Left lung (tissue), 10 donors: ENCODE results near the gene SH3GL1. TPM values are rescaled to one million over a fixed set of nuclear protein-coding genes. Genes with fewer than 3 reads are reported as not detected.
A peak's percentile ranks its signal among the peaks of the same experiment; 100 is the strongest.

ENCODE experiments used
- ATAC-seq: fragments of 200-7000 bp; cut with Tn5 transposase; one replicate; pipeline ENCODE4 v1.9.1; 2020; ENCODE audit warnings: moderate library complexity
- DNase-seq, 4 donors: peaks; one replicate each; pipeline ENCODE4 v3.0.0-alpha.2; 2013 to 2020
- H3K27ac ChIP-seq, 2 donors: fragments of 200-600 bp; sonication (generic) in 1 of 2; one replicate each; pipeline versions ENCODE4 v1.5.0 to v1.8.0; 2020 to 2021
- H3K27me3 ChIP-seq, 2 donors: fragments of 200-600 bp; sonication (generic) in 1 of 2; one replicate each; pipeline versions ENCODE4 v1.5.0 to v1.8.0; 2020 to 2021
- H3K36me3 ChIP-seq, 2 donors: fragments of 200-600 bp; sonication (generic) in 1 of 2; one replicate each; pipeline versions ENCODE4 v1.5.0 to v1.8.0; 2020 to 2021
- H3K4me1 ChIP-seq, 2 donors: fragments of 200-600 bp; one replicate each; pipeline ENCODE4 v1.8.0; 2021
- H3K4me3 ChIP-seq, 2 donors: fragments of 200-600 bp; sonication (generic) in 1 of 2; one replicate each; pipeline versions ENCODE4 v1.5.0 to v1.8.0; 2020 to 2021; ENCODE audit warnings: mild to moderate bottlenecking in 1 of 2
- H3K9me3 ChIP-seq, 2 donors: fragments of 200-600 bp; sonication (generic) in 1 of 2; one replicate each; pipeline versions ENCODE4 v1.5.0 to v1.8.0; 2020 to 2021
- CTCF ChIP-seq, 2 donors: fragments of 200-600 bp; sonication (generic) in 1 of 2; IDR thresholded peaks; one replicate each; pipeline versions ENCODE4 v1.5.0 to v1.8.0; 2021; ENCODE audit warnings: antibody characterized with exemption in 2 of 2
- intact Hi-C, 2 donors: fragments of 100-400 bp; cut with DNase I; formaldehyde crosslinking; loops; one replicate each; pipeline versions ENCODE4 v1.11.2 to v1.14.2; 2022
- polyA plus RNA-seq, 6 donors: library from polyadenylated mRNA; unstranded; fragments of 120-200 nt; gene quantifications; one replicate each; pipeline ENCODE4 v1.2.1, GENCODE V29; 2013; ENCODE audit not compliant: insufficient read length in 6 of 6
- total RNA-seq, 2 donors: library from RNA; stranded (reverse); fragmentation: NEBNext Ultra II Directional; extraction: Animal tissue kit (Norgen Biotek cat#: 25700); gene quantifications; one replicate each; pipeline ENCODE4 v1.2.1, GENCODE V29; 2021
- donor health status: DM: no; HTN: yes; CAD: no.
- donor health status: DM: no; HTN: no; CAD: no.

SH3GL1 gene
- total and polyA plus RNA-seq, 8 donors: 64.6 to 119 (median 84.4) TPM

GRCh38 chr19:4401769-4402170, 1.4 kb upstream of the SH3GL1 start:
- intact Hi-C loops: no loop called here
- no peak for TF ChIP-seq CTCF (IDR thresholded peaks at IDR 0.05)
- Histone ChIP-seq H3K27ac (peak overlapping the region; percentile 81 to 87), H3K36me3 (peaks cover 0 to 6% of the 10 kb centered on the region in 2 donors), H3K4me3 (peak overlapping the region; percentile 2 to 83), H3K4me1 (peaks cover 14 to 56% of the 10 kb centered on the region in 2 donors), H3K9me3 (no peaks in the 10 kb centered on the region), H3K27me3 (no peaks in the 10 kb centered on the region)
- ATAC-seq (no peak), DNase-seq (no peak)

GRCh38 chr19:4399812-4400134, 574 bp downstream of the SH3GL1 start:
- Histone ChIP-seq H3K27me3 (no peaks in the 10 kb centered on the region), H3K4me1 (peaks cover 14 to 71% of the 10 kb centered on the region in 2 donors), H3K9me3 (no peaks in the 10 kb centered on the region), H3K36me3 (peaks cover 0 to 25% of the 10 kb centered on the region in 2 donors), H3K4me3 (peak overlapping the region; percentile 97 to 98), H3K27ac (peak overlapping the region; percentile 93 to 99)
- TF ChIP-seq CTCF (IDR thresholded peaks at IDR 0.05): no peak
- intact Hi-C loops: no loop called here
- no peak for DNase-seq
- ATAC-seq: peak; percentile 38

GRCh38 chr19:4396949-4397783, 3.2 kb downstream of the SH3GL1 start:
- H3K4me1 ChIP-seq: peaks cover 18 to 84% of the 10 kb centered on the region in 2 donors
- DNase-seq: peak in 1 of 4 donors; percentile 48

GRCh38 chr19:4393947-4394590, 6.3 kb downstream of the SH3GL1 start:
- no peak for ATAC-seq
- Histone ChIP-seq H3K36me3 (peaks cover 0 to 41% of the 10 kb centered on the region in 2 donors), H3K4me3 (no peak overlapping the region), H3K9me3 (no peaks in the 10 kb centered on the region), H3K4me1 (peaks cover 44 to 94% of the 10 kb centered on the region in 2 donors), H3K27me3 (no peaks in the 10 kb centered on the region), H3K27ac (peak overlapping the region in 1 of 2 donors; percentile 34)
- intact Hi-C loops: no loop called here
- peak in 1 of 4 donors; percentile 15 for DNase-seq
- TF ChIP-seq CTCF (IDR thresholded peaks at IDR 0.05): no peak

More at GRCh38 chr19:4396949-4397783, 3.2 kb downstream of the SH3GL1 start:
- Histone ChIP-seq H3K27ac (peak overlapping the region in 1 of 2 donors; percentile 7), H3K9me3 (no peaks in the 10 kb centered on the region), H3K4me3 (no peak overlapping the region), H3K27me3 (no peaks in the 10 kb centered on the region), H3K36me3 (peaks cover 0 to 32% of the 10 kb centered on the region in 2 donors)
- TF ChIP-seq CTCF (IDR thresholded peaks at IDR 0.05): no peak
- no peak for ATAC-seq
- intact Hi-C loops: no loop called here
